ENCODE data around the gene MPC1L.

DNA sequence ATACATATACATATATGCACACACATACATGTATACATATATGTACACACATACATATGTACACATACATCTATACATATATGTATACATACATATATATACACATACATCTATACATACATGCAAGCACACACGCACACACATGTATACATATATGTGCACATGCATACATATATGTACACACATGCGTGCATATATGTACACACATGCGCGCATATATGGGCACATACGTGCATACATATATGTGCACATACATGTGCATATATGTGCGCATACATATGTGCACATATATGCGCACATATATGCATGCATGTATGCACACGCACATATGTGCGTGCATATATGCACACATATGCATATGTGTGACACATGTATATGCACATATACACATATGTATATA is 7.3 kb upstream of the MPC1L start:
- TF ChIP-seq, protein P1, sequence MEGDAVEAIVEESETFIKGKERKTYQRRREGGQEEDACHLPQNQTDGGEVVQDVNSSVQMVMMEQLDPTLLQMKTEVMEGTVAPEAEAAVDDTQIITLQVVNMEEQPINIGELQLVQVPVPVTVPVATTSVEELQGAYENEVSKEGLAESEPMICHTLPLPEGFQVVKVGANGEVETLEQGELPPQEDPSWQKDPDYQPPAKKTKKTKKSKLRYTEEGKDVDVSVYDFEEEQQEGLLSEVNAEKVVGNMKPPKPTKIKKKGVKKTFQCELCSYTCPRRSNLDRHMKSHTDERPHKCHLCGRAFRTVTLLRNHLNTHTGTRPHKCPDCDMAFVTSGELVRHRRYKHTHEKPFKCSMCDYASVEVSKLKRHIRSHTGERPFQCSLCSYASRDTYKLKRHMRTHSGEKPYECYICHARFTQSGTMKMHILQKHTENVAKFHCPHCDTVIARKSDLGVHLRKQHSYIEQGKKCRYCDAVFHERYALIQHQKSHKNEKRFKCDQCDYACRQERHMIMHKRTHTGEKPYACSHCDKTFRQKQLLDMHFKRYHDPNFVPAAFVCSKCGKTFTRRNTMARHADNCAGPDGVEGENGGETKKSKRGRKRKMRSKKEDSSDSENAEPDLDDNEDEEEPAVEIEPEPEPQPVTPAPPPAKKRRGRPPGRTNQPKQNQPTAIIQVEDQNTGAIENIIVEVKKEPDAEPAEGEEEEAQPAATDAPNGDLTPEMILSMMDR (IDR thresholded peaks at IDR 0.05), result no peak
- TF ChIP-seq POLR2A (IDR thresholded peaks at IDR 0.05), result no peak

All from lower leg skin (tissue), 3 donors.